Muscle layer of duodenum (tissue), 2 donors: Measurements from ENCODE around the gene AKR1E2.

Experiments
- H3K27ac ChIP-seq: one replicate; pipeline ENCODE4 v1.7.0; 2013; ENCODE audit warnings: mild to moderate bottlenecking, low read length
- H3K27me3 ChIP-seq: one replicate; pipeline ENCODE4 v1.7.0; 2013; ENCODE audit warnings: low read depth, mild to moderate bottlenecking, control low read depth, low read length
- H3K36me3 ChIP-seq, 2 donors: one replicate each; pipeline ENCODE4 v1.7.0; 2013; ENCODE audit warnings: low read length in 2 of 2, control low read depth in 1 of 2, mild to moderate bottlenecking in 1 of 2; ENCODE audit not compliant: insufficient read depth in 2 of 2, control insufficient read depth in 1 of 2
- H3K4me1 ChIP-seq, 2 donors: one replicate each; pipeline ENCODE4 v1.7.0; 2013; ENCODE audit warnings: low read length in 2 of 2, mild to moderate bottlenecking in 2 of 2, control low read depth in 1 of 2, moderate library complexity in 1 of 2; ENCODE audit not compliant: insufficient read depth in 2 of 2, control insufficient read depth in 1 of 2
- H3K4me3 ChIP-seq, 2 donors: one replicate each; pipeline ENCODE4 v1.7.0; 2013; ENCODE audit warnings: low read length in 2 of 2, low read depth in 1 of 2, mild to moderate bottlenecking in 1 of 2
- H3K9me3 ChIP-seq, 2 donors: one replicate each; pipeline ENCODE4 v1.7.0; 2013; ENCODE audit warnings: low read length in 2 of 2, control low read depth in 1 of 2, mild to moderate bottlenecking in 1 of 2; ENCODE audit not compliant: control insufficient read depth in 1 of 2
- donor health status: healthy.

AKR1E2 gene

DNA sequence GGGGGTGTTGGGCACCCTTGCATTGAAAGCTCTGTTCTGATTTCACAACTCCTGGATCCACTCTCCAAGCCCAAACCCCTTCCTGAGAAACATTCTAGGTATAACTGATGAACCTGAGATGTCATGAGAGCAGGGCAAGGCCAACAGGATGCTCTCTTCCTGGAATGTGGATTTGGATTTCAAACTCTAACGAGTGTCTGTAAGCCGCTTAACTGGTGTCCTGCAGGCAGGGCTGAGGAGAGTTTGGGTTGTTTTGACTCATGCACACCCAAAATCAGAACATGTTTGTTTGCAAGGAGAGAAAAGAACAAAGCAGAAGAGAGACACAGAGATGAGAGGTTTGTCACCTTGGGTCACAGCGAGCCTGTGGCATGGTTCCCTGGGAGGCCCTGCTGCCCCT lies 24.6 kb upstream of the AKR1E2 start:
- Histone ChIP-seq H3K27ac (no peak overlapping the region), H3K27me3 (no peaks in the 10 kb centered on the region), H3K4me3 (no peak overlapping the region), H3K36me3 (no peaks in the 10 kb centered on the region), H3K9me3 (no peaks in the 10 kb centered on the region), H3K4me1 (no peaks in the 10 kb centered on the region)

DNA sequence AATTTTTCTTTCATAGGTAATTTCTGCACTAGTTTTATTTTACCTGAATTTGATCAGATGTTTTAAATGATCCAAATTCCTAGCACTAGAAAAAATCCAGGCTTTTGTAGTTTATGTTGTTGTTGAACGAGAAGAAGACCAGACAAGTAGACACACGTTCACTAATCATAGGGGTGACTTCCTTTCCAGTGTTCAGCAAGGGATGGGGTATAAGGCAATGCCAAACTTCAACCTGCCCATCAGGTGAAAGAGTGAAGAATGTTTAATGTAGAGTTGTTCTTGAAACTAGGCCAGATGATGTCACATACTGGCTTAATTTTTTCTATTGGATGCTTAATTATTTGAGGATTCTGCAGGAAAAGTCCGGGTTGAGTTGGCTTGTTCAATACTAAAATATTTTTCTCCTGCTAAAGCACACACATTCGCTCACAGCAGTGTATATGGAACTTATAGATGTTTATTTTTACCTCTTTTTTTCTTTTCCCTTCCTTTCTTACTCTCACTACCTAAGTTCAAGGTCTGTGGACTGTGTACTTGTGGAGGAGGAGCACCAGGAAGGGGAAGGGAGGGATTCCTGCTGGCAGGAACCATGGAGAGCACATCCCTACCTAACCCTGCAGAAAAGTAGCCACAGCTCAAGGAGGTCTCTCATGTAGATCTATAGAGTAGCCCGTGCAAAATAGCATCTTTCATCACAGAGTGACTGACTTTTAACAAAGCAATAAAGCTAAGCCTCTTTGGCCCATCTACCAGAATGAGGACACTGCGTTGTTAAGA lies 23.1 kb upstream of the AKR1E2 start:
- Histone ChIP-seq H3K27me3 (no peaks in the 10 kb centered on the region), H3K9me3 (no peaks in the 10 kb centered on the region), H3K4me3 (no peak overlapping the region), H3K36me3 (no peaks in the 10 kb centered on the region), H3K4me1 (no peaks in the 10 kb centered on the region), H3K27ac (no peak overlapping the region)

DNA sequence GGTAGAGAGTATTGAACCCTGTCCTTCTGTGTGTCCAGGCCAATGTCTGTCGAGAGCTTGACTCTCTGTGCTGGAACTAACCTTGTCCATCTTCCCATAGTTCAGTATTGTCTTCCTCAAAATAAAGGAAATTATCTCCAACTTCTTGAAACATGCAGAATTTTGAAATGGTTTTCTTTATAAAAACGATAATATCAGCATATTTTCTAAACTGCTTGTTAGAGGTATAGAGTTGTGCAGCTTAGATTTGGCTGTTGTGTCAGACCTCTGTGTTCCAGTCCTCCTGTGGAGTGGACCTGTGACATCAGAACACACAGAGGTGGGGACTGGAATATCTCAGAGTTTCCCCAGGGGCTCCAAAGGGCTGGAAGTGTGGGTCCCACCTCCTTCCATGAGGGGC lies 22.2 kb upstream of the AKR1E2 start:
- Histone ChIP-seq H3K9me3 (no peaks in the 10 kb centered on the region), H3K27me3 (no peaks in the 10 kb centered on the region), H3K4me3 (no peak overlapping the region), H3K4me1 (no peaks in the 10 kb centered on the region), H3K27ac (no peak overlapping the region), H3K36me3 (no peaks in the 10 kb centered on the region)

DNA sequence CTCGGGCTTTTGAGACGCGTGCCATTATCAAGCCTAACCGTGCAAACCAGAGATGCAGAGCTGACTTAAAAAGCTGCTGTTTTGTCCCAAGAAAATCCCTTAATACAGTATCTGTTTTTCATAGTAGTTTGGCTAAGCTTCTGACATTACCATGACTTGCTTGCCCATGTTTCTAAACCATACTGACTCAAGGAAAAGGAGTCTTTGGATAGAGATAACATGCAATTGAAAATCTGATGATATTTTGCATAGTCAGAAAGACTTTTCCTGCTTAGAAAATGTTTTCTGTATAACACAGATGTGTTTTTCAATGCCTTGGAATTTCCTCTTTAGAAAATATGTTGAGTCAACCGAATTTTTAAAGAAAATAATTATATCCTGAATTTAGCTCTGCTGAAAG lies 21.5 kb upstream of the AKR1E2 start:
- no peaks in the 10 kb centered on the region for H3K36me3 ChIP-seq
- no peak overlapping the region for H3K27ac ChIP-seq
- H3K4me3 ChIP-seq = no peak overlapping the region
- H3K27me3 ChIP-seq = no peaks in the 10 kb centered on the region
- H3K9me3 ChIP-seq = no peaks in the 10 kb centered on the region
- H3K4me1 ChIP-seq = no peaks in the 10 kb centered on the region

DNA sequence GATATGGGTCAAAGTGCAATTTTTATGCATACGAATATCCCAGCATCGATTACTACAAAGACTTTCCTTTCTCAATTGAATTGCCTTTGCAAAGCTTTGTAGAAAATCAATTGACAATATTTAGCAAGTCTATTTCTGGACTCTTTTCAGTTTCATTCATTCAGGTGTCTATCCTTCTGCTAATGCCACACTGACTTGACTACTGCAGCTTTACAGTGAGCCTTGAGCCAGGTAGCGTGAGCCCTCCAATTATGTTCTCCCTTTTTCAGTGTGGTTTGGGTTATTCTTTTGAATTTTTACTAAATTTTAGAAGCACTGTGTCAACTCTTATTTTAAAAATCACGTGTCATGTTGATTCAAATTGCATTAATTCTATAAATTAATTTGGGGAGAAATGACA lies 19.5 kb upstream of the AKR1E2 start:
- Histone ChIP-seq H3K27me3 (no peaks in the 10 kb centered on the region), H3K36me3 (no peaks in the 10 kb centered on the region), H3K27ac (no peak overlapping the region), H3K9me3 (no peaks in the 10 kb centered on the region), H3K4me1 (no peaks in the 10 kb centered on the region), H3K4me3 (no peak overlapping the region)

DNA sequence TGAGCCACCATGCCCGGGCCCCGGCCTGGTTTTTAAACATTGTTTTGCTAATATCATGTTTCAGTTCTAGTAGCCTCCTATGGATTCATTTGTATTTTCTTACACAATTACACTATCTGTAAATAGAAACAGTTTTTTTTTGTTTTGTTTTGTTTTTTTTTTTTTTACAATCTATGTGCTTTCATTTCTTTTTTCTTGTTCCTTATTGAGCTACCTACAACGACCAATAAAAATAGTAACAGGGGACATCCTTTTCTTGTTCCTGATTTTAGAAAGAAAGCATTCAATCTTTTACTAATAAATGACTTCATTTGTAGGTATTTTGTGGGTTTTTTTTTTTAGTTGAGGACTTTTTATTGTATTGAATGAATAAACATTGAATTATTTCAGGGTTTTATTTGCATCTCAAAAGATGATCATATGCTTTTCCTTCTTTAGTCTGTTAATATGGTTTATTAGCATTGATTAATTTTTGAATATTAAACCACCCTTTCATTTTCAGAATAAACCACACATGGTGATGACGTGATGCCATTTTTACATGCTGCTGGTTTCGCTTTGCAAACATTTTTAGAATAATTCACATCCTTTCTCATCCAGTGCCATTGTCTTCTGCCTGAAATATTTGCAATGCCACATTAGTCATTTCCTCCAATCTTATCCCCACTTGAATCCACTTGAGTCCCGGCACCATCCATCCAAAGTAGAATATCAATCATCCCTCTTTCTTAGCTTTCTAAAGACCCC lies 18.1 kb upstream of the AKR1E2 start:
- Histone ChIP-seq H3K27ac (no peak overlapping the region), H3K4me1 (peaks cover 0 to 7% of the 10 kb centered on the region in 2 donors), H3K4me3 (no peak overlapping the region), H3K9me3 (no peaks in the 10 kb centered on the region), H3K27me3 (no peaks in the 10 kb centered on the region), H3K36me3 (no peaks in the 10 kb centered on the region)

DNA sequence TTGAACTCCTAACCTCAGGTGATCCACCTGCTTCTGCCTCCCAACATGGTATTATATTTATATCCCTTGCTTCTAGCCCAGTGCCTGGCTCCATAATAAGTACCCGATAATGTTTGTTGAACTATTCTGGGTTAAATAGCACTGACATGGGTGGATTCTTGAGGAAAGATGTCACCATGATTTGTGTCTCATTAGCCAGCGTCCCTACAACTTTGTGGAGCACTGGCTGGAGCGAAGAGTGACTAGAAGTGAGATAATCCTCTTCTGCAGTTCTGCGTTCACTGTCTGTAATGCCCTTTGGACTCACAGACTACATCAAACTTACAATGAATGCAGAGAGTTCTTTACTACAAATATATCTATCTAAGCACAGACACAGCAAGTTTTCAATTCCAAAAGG lies 16.9 kb upstream of the AKR1E2 start:
- H3K9me3 ChIP-seq = no peaks in the 10 kb centered on the region
- peaks cover 0 to 7% of the 10 kb centered on the region in 2 donors for H3K4me1 ChIP-seq
- H3K36me3 ChIP-seq = no peaks in the 10 kb centered on the region
- no peak overlapping the region for H3K4me3 ChIP-seq
- no peak overlapping the region for H3K27ac ChIP-seq
- no peaks in the 10 kb centered on the region for H3K27me3 ChIP-seq

DNA sequence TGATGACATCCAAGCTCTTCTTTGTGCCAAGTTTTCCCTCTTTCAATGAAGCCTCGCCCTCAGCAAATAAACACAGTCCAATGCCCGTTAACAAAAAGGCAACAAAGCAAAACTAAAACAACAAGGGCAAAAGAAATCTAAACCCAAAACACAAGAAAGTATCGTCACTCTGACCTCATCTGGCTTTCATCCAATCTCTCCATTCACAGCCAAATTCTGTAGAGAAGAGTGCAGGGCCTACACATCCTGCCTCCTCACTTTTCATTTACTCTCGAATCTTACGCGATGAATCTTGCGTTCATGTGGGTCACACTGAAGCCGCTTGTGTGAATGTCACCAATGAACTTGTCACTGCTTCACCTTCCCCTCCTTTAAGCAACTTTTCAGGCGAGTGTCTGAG lies 15.9 kb upstream of the AKR1E2 start:
- Histone ChIP-seq H3K4me1 (peaks cover 0 to 7% of the 10 kb centered on the region in 2 donors), H3K27ac (no peak overlapping the region), H3K27me3 (no peaks in the 10 kb centered on the region), H3K4me3 (no peak overlapping the region), H3K9me3 (no peaks in the 10 kb centered on the region), H3K36me3 (no peaks in the 10 kb centered on the region)

DNA sequence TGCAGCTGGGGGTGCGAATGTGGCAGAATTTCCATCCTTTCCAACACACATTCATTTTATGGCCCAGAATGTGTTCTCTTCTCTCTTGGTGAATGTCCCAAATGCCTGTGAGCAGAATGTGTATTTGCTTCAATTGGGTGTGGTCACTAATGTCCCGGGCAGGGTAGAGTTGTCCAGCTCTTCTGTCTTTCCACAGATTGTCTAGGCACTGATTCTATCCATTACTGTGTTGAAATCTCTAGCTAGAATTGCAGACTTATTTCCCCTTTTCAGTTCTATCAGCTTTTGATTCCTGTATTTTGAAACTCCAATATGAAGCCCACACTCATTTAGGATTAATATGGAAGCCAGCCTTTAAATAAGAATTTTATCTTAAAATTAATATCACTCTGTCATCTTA lies 14.0 kb upstream of the AKR1E2 start:
- Histone ChIP-seq H3K4me3 (no peak overlapping the region), H3K36me3 (no peaks in the 10 kb centered on the region), H3K27me3 (no peaks in the 10 kb centered on the region), H3K27ac (no peak overlapping the region), H3K4me1 (peaks cover 0 to 7% of the 10 kb centered on the region in 2 donors), H3K9me3 (no peaks in the 10 kb centered on the region)

DNA sequence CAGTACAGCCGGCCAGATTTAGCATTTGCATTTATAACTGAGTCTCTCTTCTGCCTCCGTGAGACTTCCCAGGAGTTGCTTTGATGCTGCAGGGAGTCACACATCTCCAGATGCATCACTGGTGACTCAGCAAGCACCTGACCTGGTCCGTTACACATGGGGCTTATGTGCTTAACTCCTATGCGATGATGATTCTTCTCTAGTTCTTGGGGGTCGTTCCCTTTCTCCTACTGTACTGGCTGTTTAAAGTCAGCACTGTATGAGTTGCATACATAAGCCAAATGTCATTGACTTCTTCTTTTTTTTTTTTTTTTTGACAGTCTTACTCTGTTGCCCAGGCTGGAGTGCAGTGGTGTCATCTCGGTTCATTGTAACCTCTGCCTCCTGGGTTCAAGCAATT lies 13.0 kb upstream of the AKR1E2 start:
- H3K4me1 ChIP-seq = peaks cover 0 to 7% of the 10 kb centered on the region in 2 donors
- no peak overlapping the region for H3K4me3 ChIP-seq
- H3K27me3 ChIP-seq = no peaks in the 10 kb centered on the region

DNA sequence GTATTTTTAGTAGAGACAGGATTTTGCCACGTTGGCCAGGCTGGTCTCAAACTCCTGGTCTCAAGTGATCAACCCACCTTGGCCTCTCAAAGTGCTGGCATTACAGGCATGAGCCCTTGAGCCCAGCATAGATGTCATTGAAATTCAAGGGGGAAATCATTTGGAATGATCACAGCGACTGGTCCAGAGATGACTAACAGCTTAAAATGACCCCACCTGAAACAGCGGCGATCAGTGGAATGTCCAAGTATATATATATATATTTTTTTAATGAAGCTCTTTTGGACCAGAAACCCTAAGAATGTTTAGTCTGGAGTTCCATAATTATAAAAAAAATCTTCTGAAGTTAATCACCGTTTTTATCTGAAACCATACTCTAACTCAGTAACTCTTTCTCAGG lies 12.5 kb upstream of the AKR1E2 start:
- Histone ChIP-seq H3K4me3 (no peak overlapping the region), H3K36me3 (no peaks in the 10 kb centered on the region), H3K4me1 (peaks cover 0 to 7% of the 10 kb centered on the region in 2 donors), H3K27ac (no peak overlapping the region), H3K9me3 (no peaks in the 10 kb centered on the region), H3K27me3 (no peaks in the 10 kb centered on the region)

More for the DNA sequence above, 13.0 kb upstream of the AKR1E2 start:
- Histone ChIP-seq H3K36me3 (no peaks in the 10 kb centered on the region), H3K9me3 (no peaks in the 10 kb centered on the region), H3K27ac (no peak overlapping the region)
